ENCODE measurements around the gene EMP3. TPM values are rescaled to one million over a fixed set of nuclear protein-coding genes. Genes with fewer than 3 reads are reported as not detected.

EMP3 gene
- total and polyA plus RNA-seq, 9 of the 15 experiments (the other 6 are each of a cell fraction or from before 2014, with no cell fraction given), result 123 to 386 (median 296) TPM

DNA sequence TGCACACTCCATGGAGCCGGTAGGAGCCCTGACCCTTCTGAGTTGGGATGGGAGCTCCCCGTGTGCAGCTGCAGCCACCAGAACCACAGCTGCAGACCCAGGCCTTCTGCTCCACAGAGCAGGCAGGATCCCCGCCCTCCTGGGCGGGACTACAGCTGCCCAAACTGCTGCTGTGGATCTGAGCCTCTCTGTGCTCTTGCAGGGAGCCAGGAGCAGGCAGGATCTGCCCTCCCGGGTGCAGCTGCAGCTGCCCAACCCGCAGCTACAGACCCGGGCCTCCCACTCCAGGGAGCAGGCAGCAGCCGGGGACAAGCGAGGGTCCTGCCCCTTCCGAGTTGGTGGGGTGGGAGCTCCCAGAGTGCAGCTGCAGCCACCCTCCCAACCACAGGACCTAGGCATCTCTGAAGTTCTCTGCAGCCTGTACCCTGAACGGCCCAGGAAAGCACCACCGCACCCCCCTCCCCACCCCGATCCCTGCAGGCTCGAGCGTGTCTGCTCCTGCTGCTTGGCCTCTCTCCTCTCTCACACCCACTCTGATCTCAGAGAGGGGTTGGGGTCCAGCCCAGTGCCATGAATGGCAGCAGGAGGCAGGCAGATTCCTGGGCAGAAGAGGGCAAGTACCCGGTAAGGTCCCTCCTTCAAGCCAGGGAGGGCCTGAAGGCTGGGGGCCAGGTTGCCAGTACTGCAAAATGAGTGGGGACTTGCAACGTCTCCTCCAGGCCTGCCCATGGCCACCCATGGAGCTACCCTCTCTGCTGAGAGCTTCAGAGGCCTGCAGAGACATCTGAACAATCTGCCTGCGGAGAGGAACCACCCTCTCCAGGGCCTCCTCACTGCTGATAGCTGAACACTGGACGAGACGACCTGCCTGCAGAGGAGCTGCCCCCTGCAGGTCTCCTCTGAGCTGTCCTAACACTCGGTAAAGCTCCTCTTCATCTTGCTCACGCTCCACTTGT lies 16.4 kb upstream of the EMP3 start (continued):
- TF ChIP-seq, protein P1, sequence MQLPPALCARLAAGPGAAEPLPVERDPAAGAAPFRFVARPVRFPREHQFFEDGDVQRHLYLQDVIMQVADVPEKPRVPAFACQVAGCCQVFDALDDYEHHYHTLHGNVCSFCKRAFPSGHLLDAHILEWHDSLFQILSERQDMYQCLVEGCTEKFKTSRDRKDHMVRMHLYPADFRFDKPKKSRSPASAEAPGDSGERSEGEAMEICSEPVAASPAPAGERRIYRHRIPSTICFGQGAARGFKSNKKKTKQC (CRISPR knock-in tag; IDR thresholded peaks at IDR 0.05), result 0 out of 2 replicates have a peak, but pooled peaks have one; percentile 32
- TF ChIP-seq JUND (IDR thresholded peaks at IDR 0.05; ENCODE audit: borderline replicate concordance, low read depth, low read length), result 0 out of 2 replicates have a peak, but pooled peaks have one; percentile 12
- TF ChIP-seq JUND (tag; IDR thresholded peaks at IDR 0.05; ENCODE audit: borderline replicate concordance, low read depth, low read length), result no peak; the same call in 2 of the 3 replicates
- peak in 1 of 2 experiments; percentile 9; a peak in 1 of 3 replicates for TF ChIP-seq CBX3 (IDR thresholded peaks at IDR 0.05; ENCODE audit: borderline replicate concordance in 1 of 2, low read length in 2 of 2)
- peak; percentile 46 to 67; a peak in 3 of 4 replicates for TF ChIP-seq RAD21 (CRISPR knock-in tag; conservative IDR thresholded peaks at IDR 0.05 in 1 of 2, IDR thresholded peaks at IDR 0.05 in 1 of 2)
- peak; percentile 32 for TF ChIP-seq ZFP36 (IDR thresholded peaks at IDR 0.05; ENCODE audit: low read depth, low read length, partially characterized antibody)
- TF ChIP-seq KLF16 (IDR thresholded peaks at IDR 0.05), result peak; percentile 13; the same call in 1 of the 2 replicates
- TF ChIP-seq, protein P2, sequence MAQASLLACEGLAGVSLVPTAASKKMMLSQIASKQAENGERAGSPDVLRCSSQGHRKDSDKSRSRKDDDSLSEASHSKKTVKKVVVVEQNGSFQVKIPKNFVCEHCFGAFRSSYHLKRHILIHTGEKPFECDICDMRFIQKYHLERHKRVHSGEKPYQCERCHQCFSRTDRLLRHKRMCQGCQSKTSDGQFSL (CRISPR knock-in tag; IDR thresholded peaks at IDR 0.05), result 0 out of 2 replicates have a peak, but pooled peaks have one; percentile 41
- TF ChIP-seq, protein P2 (tag; IDR thresholded peaks at IDR 0.05), result no peak
- peak; percentile 39; the same call in 1 of the 2 replicates for TF ChIP-seq CREM (IDR thresholded peaks at IDR 0.05; ENCODE audit: low read depth)
- TF ChIP-seq ZNF766 (CRISPR knock-in tag; conservative IDR thresholded peaks at IDR 0.05), result no peak; the same call in 1 of the 2 replicates
- TF ChIP-seq LCOR (CRISPR knock-in tag; IDR thresholded peaks at IDR 0.05), result no peak
- peak; percentile 44; the same call in 1 of the 2 replicates for TF ChIP-seq RB1 (IDR thresholded peaks at IDR 0.05; ENCODE audit: low read depth)
- TF ChIP-seq RCOR1 (IDR thresholded peaks at IDR 0.05; ENCODE audit: borderline replicate concordance in 1 of 2, low read depth in 2 of 2, low read length in 2 of 2), result peak in 1 of 2 experiments; percentile 60; a peak in 2 of 4 replicates
- TF ChIP-seq SMC3 (conservative IDR thresholded peaks at IDR 0.05; ENCODE audit: insufficient read depth, low read depth, low read length), result peak; percentile 32; the same call in 1 of the 2 replicates
- no peak for TF ChIP-seq MIER1 (IDR thresholded peaks at IDR 0.05; ENCODE audit: low read depth)

Data from K562 (cell line).